HEK293 (cell line): ENCODE measurements around the gene ASPRV1.
A peak's percentile ranks its signal among the peaks of the same experiment; 100 is the strongest.

ENCODE experiments used
- KLF16 ChIP-seq: fragments of 450-650 bp; formaldehyde crosslinking; IDR thresholded peaks from 2 replicates; pipeline ENCODE4 v1.5.1; 2017; ENCODE audit warnings: missing biosample characterization, missing genetic modification characterization
- ZNF24 ChIP-seq: fragments of 450-650 bp; formaldehyde crosslinking; IDR thresholded peaks from 2 replicates; pipeline ENCODE4 v1.5.1; 2016; ENCODE audit warnings: missing biosample characterization, missing genetic modification characterization
- ZNF701 ChIP-seq: fragments of 450-650 bp; formaldehyde crosslinking; IDR thresholded peaks from 2 replicates; pipeline ENCODE4 v1.5.1; 2016; ENCODE audit warnings: missing biosample characterization, missing genetic modification characterization
- ZNF777 ChIP-seq: fragments of 450-650 bp; formaldehyde crosslinking; IDR thresholded peaks from 2 replicates; pipeline ENCODE4 v1.5.1; 2017; ENCODE audit warnings: missing biosample characterization, missing genetic modification characterization, borderline replicate concordance
- ZNF830 ChIP-seq: fragments of 450-650 bp; IDR thresholded peaks from 2 replicates; pipeline ENCODE4 v1.5.0; 2018; ENCODE audit warnings: missing biosample characterization, missing genetic modification characterization, low read depth, mild to moderate bottlenecking, moderate library complexity
- TF ChIP-seq, protein P1 (sequence below): fragments of 450-650 bp; formaldehyde crosslinking; IDR thresholded peaks from 2 replicates; pipeline ENCODE4 v1.5.1; 2016; ENCODE audit warnings: missing biosample characterization, missing genetic modification characterization
- TF ChIP-seq, protein P2 (sequence below): fragments of 450-650 bp; formaldehyde crosslinking; IDR thresholded peaks from 2 replicates; pipeline ENCODE4 v1.5.1; 2016; ENCODE audit warnings: missing biosample characterization, missing genetic modification characterization
- TF ChIP-seq, protein P3 (sequence below): fragments of 450-650 bp; IDR thresholded peaks from 2 replicates; pipeline ENCODE4 v1.5.1; 2018; ENCODE audit warnings: missing biosample characterization, missing genetic modification characterization
- TF ChIP-seq, protein P4 (sequence below): fragments of 450-650 bp; formaldehyde crosslinking; IDR thresholded peaks from 2 replicates; pipeline ENCODE4 v1.5.1; 2016; ENCODE audit warnings: missing biosample characterization, missing genetic modification characterization, low read depth
- TF ChIP-seq, protein P5 (sequence below): fragments of 450-650 bp; formaldehyde crosslinking; IDR thresholded peaks from 2 replicates; pipeline ENCODE4 v1.5.1; 2017; ENCODE audit warnings: missing biosample characterization, missing genetic modification characterization

DNA sequence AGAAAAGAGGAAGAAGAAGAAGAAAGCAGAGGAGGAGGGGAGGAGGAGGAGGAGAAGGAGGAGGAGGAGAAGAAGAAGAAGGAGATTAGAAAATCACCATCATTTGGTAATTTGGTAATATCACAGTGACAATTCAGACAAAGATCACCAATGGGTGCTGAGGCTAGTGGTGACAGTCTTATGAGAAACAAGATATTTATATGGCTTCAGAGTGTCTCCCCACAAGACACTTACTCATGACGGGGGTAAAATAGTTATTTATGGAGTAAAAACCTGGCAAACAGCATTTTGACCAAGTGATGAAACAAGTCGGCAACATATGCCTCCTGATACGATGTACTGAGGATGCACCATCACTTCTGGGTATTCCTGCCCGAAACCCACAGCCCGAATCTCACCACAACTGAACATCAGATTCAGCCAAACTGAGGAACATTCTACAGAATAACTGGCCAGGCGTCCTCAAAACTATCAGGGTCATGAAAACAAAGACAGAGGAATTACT lies 4.9 kb downstream of the ASPRV1 start:
- TF ChIP-seq ZNF24 (tag by site-specific recombination) (no peak), KLF16 (no peak), ZNF701 (tag by site-specific recombination) (no peak), ZNF777 (tag by site-specific recombination) (no peak), ZNF830 (tag by site-specific recombination) (no peak)
- TF ChIP-seq, protein P1, sequence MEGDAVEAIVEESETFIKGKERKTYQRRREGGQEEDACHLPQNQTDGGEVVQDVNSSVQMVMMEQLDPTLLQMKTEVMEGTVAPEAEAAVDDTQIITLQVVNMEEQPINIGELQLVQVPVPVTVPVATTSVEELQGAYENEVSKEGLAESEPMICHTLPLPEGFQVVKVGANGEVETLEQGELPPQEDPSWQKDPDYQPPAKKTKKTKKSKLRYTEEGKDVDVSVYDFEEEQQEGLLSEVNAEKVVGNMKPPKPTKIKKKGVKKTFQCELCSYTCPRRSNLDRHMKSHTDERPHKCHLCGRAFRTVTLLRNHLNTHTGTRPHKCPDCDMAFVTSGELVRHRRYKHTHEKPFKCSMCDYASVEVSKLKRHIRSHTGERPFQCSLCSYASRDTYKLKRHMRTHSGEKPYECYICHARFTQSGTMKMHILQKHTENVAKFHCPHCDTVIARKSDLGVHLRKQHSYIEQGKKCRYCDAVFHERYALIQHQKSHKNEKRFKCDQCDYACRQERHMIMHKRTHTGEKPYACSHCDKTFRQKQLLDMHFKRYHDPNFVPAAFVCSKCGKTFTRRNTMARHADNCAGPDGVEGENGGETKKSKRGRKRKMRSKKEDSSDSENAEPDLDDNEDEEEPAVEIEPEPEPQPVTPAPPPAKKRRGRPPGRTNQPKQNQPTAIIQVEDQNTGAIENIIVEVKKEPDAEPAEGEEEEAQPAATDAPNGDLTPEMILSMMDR (tag by site-specific recombination) = no peak
- TF ChIP-seq, protein P2, sequence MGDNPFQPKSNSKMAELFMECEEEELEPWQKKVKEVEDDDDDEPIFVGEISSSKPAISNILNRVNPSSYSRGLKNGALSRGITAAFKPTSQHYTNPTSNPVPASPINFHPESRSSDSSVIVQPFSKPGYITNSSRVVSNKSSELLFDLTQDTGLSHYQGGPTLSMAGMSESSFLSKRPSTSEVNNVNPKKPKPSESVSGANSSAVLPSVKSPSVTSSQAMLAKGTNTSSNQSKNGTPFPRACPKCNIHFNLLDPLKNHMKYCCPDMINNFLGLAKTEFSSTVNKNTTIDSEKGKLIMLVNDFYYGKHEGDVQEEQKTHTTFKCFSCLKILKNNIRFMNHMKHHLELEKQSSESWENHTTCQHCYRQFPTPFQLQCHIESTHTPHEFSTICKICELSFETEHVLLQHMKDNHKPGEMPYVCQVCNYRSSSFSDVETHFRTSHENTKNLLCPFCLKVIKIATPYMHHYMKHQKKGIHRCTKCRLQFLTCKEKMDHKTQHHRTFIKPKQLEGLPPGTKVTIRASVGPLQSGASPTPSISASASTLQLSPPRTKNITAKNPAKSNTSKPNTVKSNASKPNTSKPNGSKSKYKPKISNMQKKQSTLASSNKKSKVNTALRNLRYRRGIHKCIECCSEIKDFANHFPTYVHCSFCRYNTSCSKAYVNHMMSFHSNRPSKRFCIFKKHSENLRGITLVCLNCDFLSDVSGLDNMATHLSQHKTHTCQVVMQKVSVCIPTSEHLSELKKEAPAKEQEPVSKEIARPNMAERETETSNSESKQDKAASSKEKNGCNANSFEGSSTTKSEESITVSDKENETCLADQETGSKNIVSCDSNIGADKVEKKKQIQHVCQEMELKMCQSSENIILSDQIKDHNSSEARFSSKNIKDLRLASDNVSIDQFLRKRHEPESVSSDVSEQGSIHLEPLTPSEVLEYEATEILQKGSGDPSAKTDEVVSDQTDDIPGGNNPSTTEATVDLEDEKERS (tag by site-specific recombination) = no peak
- TF ChIP-seq, protein P3, sequence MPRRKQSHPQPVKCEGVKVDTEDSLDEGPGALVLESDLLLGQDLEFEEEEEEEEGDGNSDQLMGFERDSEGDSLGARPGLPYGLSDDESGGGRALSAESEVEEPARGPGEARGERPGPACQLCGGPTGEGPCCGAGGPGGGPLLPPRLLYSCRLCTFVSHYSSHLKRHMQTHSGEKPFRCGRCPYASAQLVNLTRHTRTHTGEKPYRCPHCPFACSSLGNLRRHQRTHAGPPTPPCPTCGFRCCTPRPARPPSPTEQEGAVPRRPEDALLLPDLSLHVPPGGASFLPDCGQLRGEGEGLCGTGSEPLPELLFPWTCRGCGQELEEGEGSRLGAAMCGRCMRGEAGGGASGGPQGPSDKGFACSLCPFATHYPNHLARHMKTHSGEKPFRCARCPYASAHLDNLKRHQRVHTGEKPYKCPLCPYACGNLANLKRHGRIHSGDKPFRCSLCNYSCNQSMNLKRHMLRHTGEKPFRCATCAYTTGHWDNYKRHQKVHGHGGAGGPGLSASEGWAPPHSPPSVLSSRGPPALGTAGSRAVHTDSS = peak; percentile 43
- TF ChIP-seq, protein P4, sequence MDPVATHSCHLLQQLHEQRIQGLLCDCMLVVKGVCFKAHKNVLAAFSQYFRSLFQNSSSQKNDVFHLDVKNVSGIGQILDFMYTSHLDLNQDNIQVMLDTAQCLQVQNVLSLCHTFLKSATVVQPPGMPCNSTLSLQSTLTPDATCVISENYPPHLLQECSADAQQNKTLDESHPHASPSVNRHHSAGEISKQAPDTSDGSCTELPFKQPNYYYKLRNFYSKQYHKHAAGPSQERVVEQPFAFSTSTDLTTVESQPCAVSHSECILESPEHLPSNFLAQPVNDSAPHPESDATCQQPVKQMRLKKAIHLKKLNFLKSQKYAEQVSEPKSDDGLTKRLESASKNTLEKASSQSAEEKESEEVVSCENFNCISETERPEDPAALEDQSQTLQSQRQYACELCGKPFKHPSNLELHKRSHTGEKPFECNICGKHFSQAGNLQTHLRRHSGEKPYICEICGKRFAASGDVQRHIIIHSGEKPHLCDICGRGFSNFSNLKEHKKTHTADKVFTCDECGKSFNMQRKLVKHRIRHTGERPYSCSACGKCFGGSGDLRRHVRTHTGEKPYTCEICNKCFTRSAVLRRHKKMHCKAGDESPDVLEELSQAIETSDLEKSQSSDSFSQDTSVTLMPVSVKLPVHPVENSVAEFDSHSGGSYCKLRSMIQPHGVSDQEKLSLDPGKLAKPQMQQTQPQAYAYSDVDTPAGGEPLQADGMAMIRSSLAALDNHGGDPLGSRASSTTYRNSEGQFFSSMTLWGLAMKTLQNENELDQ = no peak
- TF ChIP-seq, protein P5, sequence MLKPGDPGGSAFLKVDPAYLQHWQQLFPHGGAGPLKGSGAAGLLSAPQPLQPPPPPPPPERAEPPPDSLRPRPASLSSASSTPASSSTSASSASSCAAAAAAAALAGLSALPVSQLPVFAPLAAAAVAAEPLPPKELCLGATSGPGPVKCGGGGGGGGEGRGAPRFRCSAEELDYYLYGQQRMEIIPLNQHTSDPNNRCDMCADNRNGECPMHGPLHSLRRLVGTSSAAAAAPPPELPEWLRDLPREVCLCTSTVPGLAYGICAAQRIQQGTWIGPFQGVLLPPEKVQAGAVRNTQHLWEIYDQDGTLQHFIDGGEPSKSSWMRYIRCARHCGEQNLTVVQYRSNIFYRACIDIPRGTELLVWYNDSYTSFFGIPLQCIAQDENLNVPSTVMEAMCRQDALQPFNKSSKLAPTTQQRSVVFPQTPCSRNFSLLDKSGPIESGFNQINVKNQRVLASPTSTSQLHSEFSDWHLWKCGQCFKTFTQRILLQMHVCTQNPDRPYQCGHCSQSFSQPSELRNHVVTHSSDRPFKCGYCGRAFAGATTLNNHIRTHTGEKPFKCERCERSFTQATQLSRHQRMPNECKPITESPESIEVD (tag by site-specific recombination) = no peak
